KBM-7 (cell line): Measurements from ENCODE around the gene BBLN.

Experiments
- DNase-seq: peaks from one replicate; pipeline ENCODE4 v3.0.0-alpha.2; 2015
- in situ Hi-C: fragments of 300-500 bp; cut with MboI; formaldehyde crosslinking; loops from 2 replicates; pipeline ENCODE4 v1.14.3; 2020; ENCODE audit warnings: low sequenced_read_pairs, low pct_unique_long_range_greater_than_20kb, mixed read lengths

The BBLN gene

DNA sequence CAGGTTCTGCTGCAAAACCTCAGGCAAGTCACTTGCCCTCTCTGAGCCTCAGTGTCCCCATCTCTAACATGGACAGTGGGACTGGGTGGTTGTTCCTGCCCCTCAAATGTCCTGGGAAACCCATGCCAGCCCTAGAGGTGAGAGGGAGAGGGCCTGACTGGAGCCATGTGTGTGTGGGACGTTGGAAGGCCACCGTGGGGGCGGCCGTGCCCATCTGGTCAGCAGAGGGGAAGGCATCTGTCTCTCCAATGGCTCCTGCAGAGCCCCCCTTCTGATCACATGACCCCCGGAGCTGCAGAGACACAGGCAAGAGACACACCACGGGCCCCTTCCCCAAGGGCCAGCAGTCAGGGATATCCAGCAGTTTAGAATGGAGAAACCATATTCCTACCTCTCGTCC lies 44.8 kb downstream of the BBLN start:
- DNase-seq, result no peak
- in situ Hi-C loops, result no loop called here

- no peak for DNase-seq
Measured at GRCh38 chr9:128205296-128205944, 45.4 kb downstream of the BBLN start.

GRCh38 chr9:128206484-128206883 lies 46.4 kb downstream of the BBLN start:
- in situ Hi-C loops, result no loop called here
- no peak for DNase-seq

More at GRCh38 chr9:128205296-128205944, 45.4 kb downstream of the BBLN start:
- in situ Hi-C loops, result no loop called here

DNA sequence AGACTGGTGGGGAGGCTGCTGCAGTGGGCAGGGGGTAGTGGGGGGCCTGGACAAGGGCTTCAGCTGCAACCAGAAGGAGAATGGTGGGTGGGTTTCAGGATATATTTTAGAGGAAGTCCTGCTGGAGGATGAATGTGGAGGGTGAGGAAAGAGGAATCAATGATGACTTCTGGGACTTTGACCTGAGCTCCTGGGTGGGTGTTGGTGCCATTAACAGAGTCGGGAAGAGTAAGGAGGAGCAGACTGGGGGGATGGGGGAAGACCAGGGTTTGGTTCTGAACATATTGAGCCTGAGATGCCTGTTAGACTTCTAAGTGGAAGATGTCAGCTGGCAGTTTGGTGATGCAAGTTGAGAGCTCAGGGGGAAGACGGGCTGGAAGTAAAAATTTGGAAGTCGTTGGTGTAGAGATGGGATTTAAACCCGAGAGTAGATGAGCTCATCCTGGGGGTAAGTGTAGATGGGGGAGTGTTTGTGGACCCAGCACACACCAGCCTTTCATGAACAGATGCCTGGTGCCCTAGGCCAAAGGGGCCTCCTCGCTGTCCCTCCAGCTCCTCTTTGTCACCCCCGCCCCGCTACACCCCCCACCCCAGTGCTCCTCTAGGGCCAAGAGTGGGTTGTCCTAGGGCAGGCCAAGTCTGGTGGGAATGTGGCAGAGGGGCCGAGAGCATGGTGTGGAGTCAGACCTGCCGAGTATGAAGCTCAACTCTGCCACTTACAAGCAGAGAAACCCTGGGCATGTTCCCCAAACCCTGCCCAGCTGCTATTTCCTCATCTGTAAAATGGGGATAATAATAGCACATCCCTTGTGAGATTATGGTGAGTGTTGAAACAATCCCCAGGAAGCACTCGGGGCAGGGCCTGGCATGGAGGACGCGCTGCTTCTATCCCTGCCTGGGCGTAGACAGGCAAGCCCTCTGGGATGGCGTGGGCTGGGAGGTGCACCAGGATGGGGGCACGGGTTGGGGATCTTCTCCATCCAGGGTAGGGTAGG lies 47.1 kb downstream of the BBLN start:
- no peak for DNase-seq
- in situ Hi-C loops, result no loop called here

GRCh38 chr9:128208386-128208785 lies 48.3 kb downstream of the BBLN start:
- DNase-seq, result no peak
- in situ Hi-C loops, result no loop called here

DNA sequence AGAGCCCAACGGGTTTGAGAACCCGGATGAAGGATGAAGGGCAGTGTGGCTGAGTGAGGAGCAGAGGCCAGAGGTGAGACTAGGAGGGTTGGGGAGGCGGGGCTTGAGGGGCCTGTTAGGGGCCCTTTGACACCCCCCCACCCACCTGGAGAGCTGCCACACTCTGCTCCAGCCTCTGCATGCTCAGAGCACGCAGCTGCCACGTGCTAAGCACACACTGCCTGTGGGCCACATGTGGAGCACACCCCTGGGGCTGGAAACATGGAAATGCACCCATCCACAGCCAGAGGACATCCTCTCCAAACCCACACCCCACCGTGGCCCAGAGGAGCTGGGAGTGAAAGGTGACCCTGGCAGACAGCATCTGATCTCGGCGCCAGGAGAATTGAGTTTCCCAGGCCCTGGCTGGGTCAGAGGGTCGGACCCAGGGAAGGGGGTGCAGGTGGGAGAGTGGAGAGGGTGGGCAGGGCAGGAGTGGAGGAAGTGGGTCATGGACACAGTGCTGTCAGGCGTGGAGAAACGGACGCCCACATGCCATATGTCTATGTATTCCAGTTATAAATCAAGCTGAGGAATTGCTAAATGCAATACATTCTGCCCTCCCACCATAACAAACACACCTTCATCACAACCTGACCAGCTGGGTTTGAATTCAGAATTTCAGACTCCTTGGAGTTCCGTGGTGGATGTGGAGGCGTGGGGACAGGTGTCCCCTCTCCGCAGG lies 49.0 kb downstream of the BBLN start:
- no peak for DNase-seq
- in situ Hi-C loops, result no loop called here

GRCh38 chr9:128211186-128211980 lies 51.3 kb downstream of the BBLN start:
- no peak for DNase-seq
- in situ Hi-C loops, result no loop called here

- in situ Hi-C loops, result no loop called here
- DNase-seq, result no peak
Measured at GRCh38 chr9:128211981-128212281, 51.9 kb downstream of the BBLN start.
